Lung (tissue), 12 donors: Measurements from ENCODE around the gene SENP3. TPM values are rescaled to one million over a fixed set of nuclear protein-coding genes. Genes with fewer than 3 reads are reported as not detected.
A peak's percentile ranks its signal among the peaks of the same experiment; 100 is the strongest.

Experiments used
- ATAC-seq: fragments of 200-7000 bp; cut with Tn5 transposase; one replicate; pipeline ENCODE4 v1.9.1; 2020; ENCODE audit warnings: moderate number of reproducible peaks; ENCODE audit not compliant: insufficient read depth, low FRiP score
- DNase-seq, 3 donors: peaks; one replicate each; pipeline ENCODE4 v3.0.0-alpha.2; 2013 to 2017
- H3K27ac ChIP-seq, 2 donors: one replicate each; pipeline ENCODE4 v1.5.1; 2013; ENCODE audit warnings: mild to moderate bottlenecking in 2 of 2, moderate library complexity in 2 of 2, control low read depth in 1 of 2, inconsistent platforms in 1 of 2, low read depth in 1 of 2, low read length in 1 of 2
- H3K27me3 ChIP-seq, 3 donors: one replicate each; pipeline ENCODE4 v1.5.1; 2013; ENCODE audit warnings: low read length in 2 of 3; ENCODE audit not compliant: control insufficient read depth in 3 of 3, insufficient read depth in 3 of 3
- H3K36me3 ChIP-seq, 4 donors: one replicate each; pipeline ENCODE4 v1.5.1; 2013; ENCODE audit warnings: low read length in 4 of 4, mild to moderate bottlenecking in 1 of 4, moderate library complexity in 1 of 4; ENCODE audit not compliant: control insufficient read depth in 4 of 4, insufficient read depth in 4 of 4
- H3K4me1 ChIP-seq, 5 donors: one replicate each; pipeline ENCODE4 v1.5.1; 2013; ENCODE audit warnings: low read length in 5 of 5, mild to moderate bottlenecking in 2 of 5, moderate library complexity in 1 of 5; ENCODE audit not compliant: control insufficient read depth in 5 of 5, insufficient read depth in 5 of 5
- H3K4me3 ChIP-seq: one replicate; pipeline ENCODE4 v1.5.1; 2013; ENCODE audit warnings: mild to moderate bottlenecking, control low read depth, moderate library complexity
- H3K9ac ChIP-seq, 2 donors: one replicate each; pipeline ENCODE4 v1.5.1; 2013; ENCODE audit warnings: low read length in 2 of 2, control low read depth in 1 of 2; ENCODE audit not compliant: insufficient read depth in 1 of 2
- H3K9me3 ChIP-seq, 4 donors: one replicate each; pipeline ENCODE4 v1.5.1; 2013; ENCODE audit warnings: low read length in 3 of 4, mild to moderate bottlenecking in 1 of 4, moderate library complexity in 1 of 4; ENCODE audit not compliant: control insufficient read depth in 4 of 4, insufficient read depth in 3 of 4
- WGBS, 2 donors: extraction: QIAGEN DNeasy Blood & Tissue Kit; methylation state at CpG; one replicate each; pipeline ENCODE4 v1.1.7; 2013; 5-methylcytosine and 5-hydroxymethylcytosine counted together
- polyA plus RNA-seq, 2 donors: library from polyadenylated mRNA; stranded (reverse); fragments of 200-250 nt; gene quantifications; one replicate each; pipeline ENCODE4 v1.2.1, GENCODE V29; 2013
- total RNA-seq, 2 donors: library from RNA; depleted of rRNA in 1 of 2; stranded (reverse); fragments of >200 nt in 1 of 2; gene quantifications; one replicate each; pipeline ENCODE4 v1.2.1, GENCODE V29; 2014 to 2021
- TF ChIP-seq, protein P1 (sequence below): IDR thresholded peaks from 2 replicates; pipeline ENCODE4 v1.5.1; 2012; ENCODE audit warnings: mild to moderate bottlenecking; ENCODE audit errors: control extremely low read depth, extremely low read depth
- donor health status: control.
- donor health status: control.
- donor health status: Bipolar disorder and iron deficiency.
- donor health status: healthy.
- donor health status: DM: yes; HTN: yes; CAD: no.

The SENP3 gene
- total and polyA plus RNA-seq, 4 donors, result 34.0 to 54.4 (median 48.6) TPM

DNA sequence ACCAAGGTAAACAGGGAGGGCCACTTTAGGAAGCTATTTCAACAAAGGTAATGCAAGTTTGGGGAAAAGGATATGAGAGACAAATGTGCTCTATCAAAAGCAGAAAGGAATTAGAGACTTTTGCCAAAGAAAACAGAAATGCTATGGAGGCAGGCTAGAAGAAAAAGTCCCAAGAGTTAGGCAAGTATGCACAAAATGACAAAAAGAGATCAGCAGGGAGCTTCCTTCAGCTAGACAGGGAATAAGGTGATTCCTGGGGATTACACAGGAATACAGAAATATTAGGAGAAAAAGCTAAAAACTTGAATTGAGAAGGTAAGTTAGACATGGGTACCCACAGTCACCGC, 50.5 kb downstream of the SENP3 start:
- ATAC-seq (no peak), DNase-seq (no peak)
- H3K27me3 ChIP-seq, result no peaks in the 10 kb centered on the region
- peaks cover 5 to 23% (median 17%) of the 10 kb centered on the region in 5 donors for H3K4me1 ChIP-seq
- TF ChIP-seq, protein P1, sequence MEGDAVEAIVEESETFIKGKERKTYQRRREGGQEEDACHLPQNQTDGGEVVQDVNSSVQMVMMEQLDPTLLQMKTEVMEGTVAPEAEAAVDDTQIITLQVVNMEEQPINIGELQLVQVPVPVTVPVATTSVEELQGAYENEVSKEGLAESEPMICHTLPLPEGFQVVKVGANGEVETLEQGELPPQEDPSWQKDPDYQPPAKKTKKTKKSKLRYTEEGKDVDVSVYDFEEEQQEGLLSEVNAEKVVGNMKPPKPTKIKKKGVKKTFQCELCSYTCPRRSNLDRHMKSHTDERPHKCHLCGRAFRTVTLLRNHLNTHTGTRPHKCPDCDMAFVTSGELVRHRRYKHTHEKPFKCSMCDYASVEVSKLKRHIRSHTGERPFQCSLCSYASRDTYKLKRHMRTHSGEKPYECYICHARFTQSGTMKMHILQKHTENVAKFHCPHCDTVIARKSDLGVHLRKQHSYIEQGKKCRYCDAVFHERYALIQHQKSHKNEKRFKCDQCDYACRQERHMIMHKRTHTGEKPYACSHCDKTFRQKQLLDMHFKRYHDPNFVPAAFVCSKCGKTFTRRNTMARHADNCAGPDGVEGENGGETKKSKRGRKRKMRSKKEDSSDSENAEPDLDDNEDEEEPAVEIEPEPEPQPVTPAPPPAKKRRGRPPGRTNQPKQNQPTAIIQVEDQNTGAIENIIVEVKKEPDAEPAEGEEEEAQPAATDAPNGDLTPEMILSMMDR, result no peak
- H3K27ac ChIP-seq, result no peak overlapping the region
- WGBS, 2 donors, result 90 to 94% methylated on average over 1 of the region's 1 CpG
- H3K9me3 ChIP-seq, result no peaks in the 10 kb centered on the region
- H3K4me3 ChIP-seq, result no peak overlapping the region
- peak overlapping the region in 1 of 2 donors; percentile 42 for H3K9ac ChIP-seq
- H3K36me3 ChIP-seq, result peaks cover 0 to 16% (median 1%) of the 10 kb centered on the region in 4 donors

DNA sequence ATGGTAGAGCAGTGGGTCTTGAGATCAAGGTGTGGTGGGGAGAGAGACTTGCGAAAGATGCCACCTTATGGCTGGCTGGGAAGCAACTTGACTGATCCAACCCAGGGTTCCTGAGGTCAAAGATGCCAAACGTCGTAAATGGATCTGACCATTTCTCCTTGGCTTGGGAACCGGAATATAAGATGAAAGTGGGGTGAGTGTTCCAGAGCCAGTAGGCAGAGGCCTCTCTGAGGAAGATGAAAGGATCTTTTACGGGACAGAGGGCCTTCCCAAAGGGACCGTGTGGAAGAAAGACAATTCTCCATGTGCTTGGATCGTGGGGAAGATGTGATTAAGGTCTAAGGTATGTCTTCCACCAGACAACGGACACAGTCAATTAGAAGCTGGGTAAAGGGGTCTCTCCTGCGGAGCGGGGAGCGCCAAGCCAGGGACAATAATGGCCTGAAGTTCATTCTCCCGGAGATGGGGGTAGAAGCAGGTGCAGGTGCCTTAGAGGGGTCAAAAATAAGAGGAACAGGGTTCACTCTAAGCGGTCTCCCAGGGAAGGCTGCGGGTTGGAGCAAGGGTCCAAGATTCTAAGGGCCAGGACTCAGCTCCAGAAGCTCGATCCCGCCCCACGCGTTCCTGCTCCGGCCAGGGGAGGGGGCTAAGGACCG, 52.2 kb downstream of the SENP3 start:
- Histone ChIP-seq H3K9me3 (no peaks in the 10 kb centered on the region), H3K36me3 (peaks cover 0 to 14% (median 1%) of the 10 kb centered on the region in 4 donors), H3K9ac (peak overlapping the region; percentile 45 to 53), H3K27ac (peak overlapping the region; percentile 97 to 98), H3K27me3 (no peaks in the 10 kb centered on the region), H3K4me3 (peak overlapping the region; percentile 85), H3K4me1 (peaks cover 5 to 23% (median 17%) of the 10 kb centered on the region in 5 donors)
- 8 to 12% methylated on average over 20 of the region's 20 CpGs for WGBS, 2 donors
- TF ChIP-seq, protein P1, result no peak
- ATAC-seq, result no peak
- no peak for DNase-seq

DNA sequence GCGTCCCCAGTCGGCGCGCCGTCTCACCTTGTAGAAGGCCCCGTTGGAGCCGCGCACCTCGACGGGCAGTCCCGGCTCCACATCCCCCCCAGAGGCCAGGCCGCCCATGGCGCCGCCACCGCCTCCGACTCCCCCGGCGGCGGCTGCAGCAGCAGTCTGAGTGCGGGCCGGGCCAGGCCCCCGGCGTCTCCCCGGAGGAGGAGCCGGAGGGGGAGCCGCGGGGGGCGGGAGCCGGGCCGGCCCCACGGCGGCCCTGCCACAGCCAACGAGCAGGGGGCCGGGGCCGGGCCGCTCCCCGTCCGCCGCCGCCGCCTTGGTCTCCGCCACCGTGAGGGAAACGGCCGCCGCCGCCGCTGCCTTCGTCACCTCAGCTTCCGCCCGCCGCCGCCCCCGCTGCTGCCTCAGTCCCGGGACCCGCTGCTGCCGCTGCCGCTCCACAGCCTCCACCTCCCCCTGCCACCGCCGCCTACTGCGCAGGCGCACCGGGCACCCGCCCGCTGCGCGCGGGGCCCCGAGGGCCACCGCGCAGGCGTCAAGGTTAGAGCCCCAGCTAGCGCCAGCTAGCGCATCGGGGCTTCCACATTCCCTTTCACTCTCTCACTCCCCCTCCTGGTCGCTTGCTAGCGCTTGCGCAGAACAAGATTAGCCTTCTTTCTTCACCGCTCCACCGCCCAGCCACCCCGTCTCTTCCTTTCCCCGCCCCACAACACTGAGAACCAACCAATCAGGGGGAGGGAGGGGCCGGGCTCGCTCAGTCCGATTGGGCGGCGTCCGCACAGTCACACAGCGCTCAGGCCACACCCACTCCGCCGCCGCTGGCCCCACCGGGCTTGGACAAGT, 52.9 kb downstream of the SENP3 start, which contains the start of gene FXR2:
Gene FXR2, minus strand, starts transcription at position 473 of the 840 bp plus-strand sequence. Its CDS starts 365 bp downstream, at position 108.
- DNase-seq (peak; percentile 100), ATAC-seq (peak; percentile 99)
- Histone ChIP-seq H3K9ac (peak within 1 kb of the TSS; percentile 53 to 91), H3K27me3 (no peaks in the 10 kb centered on the region), H3K4me1 (peaks cover 5 to 23% (median 17%) of the 10 kb centered on the region in 5 donors), H3K36me3 (peaks cover 0 to 14% (median 1%) of the 10 kb centered on the region in 4 donors), H3K4me3 (peak within 1 kb of the TSS; percentile 85), H3K27ac (peak within 1 kb of the TSS; percentile 97 to 98), H3K9me3 (no peaks in the 10 kb centered on the region)
- 1% methylated on average over 63 to 93 of the region's 93 CpGs for WGBS, 2 donors
- TF ChIP-seq, protein P1, result peak; percentile 25
